Fibroblast of lung (primary cell): ENCODE data around the gene ZP1. TPM values are rescaled to one million over a fixed set of nuclear protein-coding genes. Genes with fewer than 3 reads are reported as not detected.

Source experiments
- DNase-seq, 2 donors: peaks; one replicate each; pipeline versions ENCODE4 v3.0.0 to v3.0.0-alpha.2; 2010; ENCODE audit warnings: low read depth in 2 of 2
- H2AFZ ChIP-seq: 2 replicates; pipeline ENCODE4 v1.5.1; 2012; ENCODE audit warnings: low read length, control low read depth, inconsistent platforms
- H3K27ac ChIP-seq: 2 replicates; pipeline ENCODE4 v1.5.1; 2011; ENCODE audit warnings: low read length, control low read depth; ENCODE audit not compliant: insufficient read depth
- H3K27me3 ChIP-seq: 2 replicates; pipeline ENCODE4 v1.5.1; 2011; ENCODE audit warnings: mild to moderate bottlenecking, low read length; ENCODE audit not compliant: control insufficient read depth, insufficient read depth
- H3K36me3 ChIP-seq: 2 replicates; pipeline ENCODE4 v1.5.1; 2011; ENCODE audit warnings: low read length; ENCODE audit not compliant: control insufficient read depth, insufficient read depth
- H3K4me1 ChIP-seq: 2 replicates; pipeline ENCODE4 v1.5.1; 2011; ENCODE audit warnings: low read length; ENCODE audit not compliant: control insufficient read depth, insufficient read depth; ENCODE audit errors: extremely low read depth
- H3K4me2 ChIP-seq: 2 replicates; pipeline ENCODE4 v1.5.1; 2011; ENCODE audit warnings: low read length, control low read depth; ENCODE audit not compliant: insufficient read depth; ENCODE audit errors: extremely low read depth
- H3K4me3 ChIP-seq, 4 experiments: fragments of 200-600 bp in 1 of 4; sonication (generic) in 1 of 4; replicated peaks in 1 of 4; 2 replicates each; pipeline ENCODE4 v1.5.1; 2011 to 2016; ENCODE audit warnings: low read length in 4 of 4, low read depth in 3 of 4, mild to moderate bottlenecking in 3 of 4, control low read depth in 2 of 4, inconsistent platforms in 1 of 4, mixed read lengths in 1 of 4; ENCODE audit not compliant: insufficient read depth in 1 of 4; ENCODE audit errors: control extremely low read depth in 1 of 4
- H3K79me2 ChIP-seq: 2 replicates; pipeline ENCODE4 v1.5.1; 2012; ENCODE audit warnings: mild to moderate bottlenecking, low read length, inconsistent platforms; ENCODE audit not compliant: control insufficient read depth, insufficient read depth
- H3K9ac ChIP-seq: 2 replicates; pipeline ENCODE4 v1.5.1; 2011; ENCODE audit warnings: mild to moderate bottlenecking, low read length, control low read depth; ENCODE audit not compliant: insufficient read depth
- H3K9me3 ChIP-seq: 2 replicates; pipeline ENCODE4 v1.5.1; 2012; ENCODE audit warnings: low read depth, low read length; ENCODE audit not compliant: control insufficient read depth, insufficient read depth
- H4K20me1 ChIP-seq: 2 replicates; pipeline ENCODE4 v1.5.1; 2011; ENCODE audit warnings: low read length; ENCODE audit not compliant: control insufficient read depth, insufficient read depth; ENCODE audit errors: extremely low read depth
- CTCF ChIP-seq, 2 donors: IDR thresholded peaks in 1 of 2; conservative IDR thresholded peaks in 1 of 2; 1 replicate in 1 of 2; 2 replicates in 1 of 2; pipeline ENCODE4 v1.5.1; 2011 to 2012; ENCODE audit warnings: low read length in 2 of 2, control low read depth in 1 of 2, inconsistent platforms in 1 of 2, low read depth in 1 of 2, mild to moderate bottlenecking in 1 of 2
- EZH2 ChIP-seq: IDR thresholded peaks from 2 replicates; pipeline ENCODE4 v1.5.1; 2012; ENCODE audit warnings: low read length, control low read depth, mild to moderate bottlenecking; ENCODE audit errors: missing control alignments
- polyA plus RNA-seq, 2 donors: library from polyadenylated mRNA; depleted of rRNA in 1 of 2; stranded (reverse) in 1 of 2; unstranded in 1 of 2; fragments of >200 nt; gene quantifications; 2 replicates each; pipeline ENCODE4 v1.2.1, GENCODE V29; 2011 to 2012; ENCODE audit warnings: missing spikeins in 1 of 2
- total RNA-seq: library from RNA; depleted of rRNA; stranded (reverse); fragments of >200 nt; gene quantifications from 2 replicates; pipeline ENCODE4 v1.2.1, GENCODE V29; 2014

Gene ZP1
- total and polyA plus RNA-seq, 2 donors (not counting 1 experiment from before 2014, with no cell fraction given), result 0.62 TPM; not detected in 1

GRCh38 chr11:60825118-60825517, 42.2 kb upstream of the ZP1 start:
- Histone ChIP-seq H3K4me2 (no peak overlapping the region), H2AFZ (no peak overlapping the region), H3K9ac (no peak overlapping the region), H3K79me2 (no peaks in the 10 kb centered on the region), H3K4me3 (no peak overlapping the region), H3K36me3 (no peaks in the 10 kb centered on the region), H4K20me1 (no peaks in the 10 kb centered on the region), H3K4me1 (no peaks in the 10 kb centered on the region), H3K9me3 (no peaks in the 10 kb centered on the region), H3K27me3 (peaks cover 16% of the 10 kb centered on the region), H3K27ac (no peak overlapping the region)
- TF ChIP-seq CTCF (conservative IDR thresholded peaks at IDR 0.05 in 1 of 2, IDR thresholded peaks at IDR 0.05 in 1 of 2; ENCODE audit: low read depth in 1 of 2, low read length in 2 of 2), result no peak
- no peak for TF ChIP-seq EZH2
- no peak for DNase-seq

- Histone ChIP-seq H3K4me2 (no peak overlapping the region), H3K9me3 (no peaks in the 10 kb centered on the region), H3K27ac (no peak overlapping the region), H3K36me3 (no peaks in the 10 kb centered on the region), H3K9ac (no peak overlapping the region), H4K20me1 (no peaks in the 10 kb centered on the region), H2AFZ (no peak overlapping the region), H3K27me3 (peaks cover 12% of the 10 kb centered on the region), H3K79me2 (no peaks in the 10 kb centered on the region), H3K4me1 (no peaks in the 10 kb centered on the region), H3K4me3 (no peak overlapping the region)
- no peak for TF ChIP-seq CTCF (conservative IDR thresholded peaks at IDR 0.05 in 1 of 2, IDR thresholded peaks at IDR 0.05 in 1 of 2; ENCODE audit: low read depth in 1 of 2, low read length in 2 of 2)
- TF ChIP-seq EZH2, result no peak
- DNase-seq, result no peak
Observed at GRCh38 chr11:60825790-60826189, 41.6 kb upstream of the ZP1 start.

- H2AFZ ChIP-seq, result no peak overlapping the region
- peaks cover under 1% of the 10 kb centered on the region for H3K4me1 ChIP-seq
- no peaks in the 10 kb centered on the region for H3K9me3 ChIP-seq
- H3K4me3 ChIP-seq, result no peak overlapping the region
- H3K9ac ChIP-seq, result no peak overlapping the region
- no peaks in the 10 kb centered on the region for H3K36me3 ChIP-seq
- H3K79me2 ChIP-seq, result no peaks in the 10 kb centered on the region
- H3K27ac ChIP-seq, result no peak overlapping the region
- peaks cover 12% of the 10 kb centered on the region for H3K27me3 ChIP-seq
- no peak for DNase-seq
- H3K4me2 ChIP-seq, result no peak overlapping the region
- no peaks in the 10 kb centered on the region for H4K20me1 ChIP-seq
- TF ChIP-seq EZH2 (no peak), CTCF (conservative IDR thresholded peaks at IDR 0.05 in 1 of 2, IDR thresholded peaks at IDR 0.05 in 1 of 2; ENCODE audit: low read depth in 1 of 2, low read length in 2 of 2) (no peak)
Observed at GRCh38 chr11:60830478-60831142, 36.7 kb upstream of the ZP1 start.
